ENCODE results near the gene TMEM237. TPM values are rescaled to one million over a fixed set of nuclear protein-coding genes. Genes with fewer than 3 reads are reported as not detected.

The TMEM237 gene
- total RNA-seq, 1 experiment from 2014 or later = 70.4 TPM

DNA sequence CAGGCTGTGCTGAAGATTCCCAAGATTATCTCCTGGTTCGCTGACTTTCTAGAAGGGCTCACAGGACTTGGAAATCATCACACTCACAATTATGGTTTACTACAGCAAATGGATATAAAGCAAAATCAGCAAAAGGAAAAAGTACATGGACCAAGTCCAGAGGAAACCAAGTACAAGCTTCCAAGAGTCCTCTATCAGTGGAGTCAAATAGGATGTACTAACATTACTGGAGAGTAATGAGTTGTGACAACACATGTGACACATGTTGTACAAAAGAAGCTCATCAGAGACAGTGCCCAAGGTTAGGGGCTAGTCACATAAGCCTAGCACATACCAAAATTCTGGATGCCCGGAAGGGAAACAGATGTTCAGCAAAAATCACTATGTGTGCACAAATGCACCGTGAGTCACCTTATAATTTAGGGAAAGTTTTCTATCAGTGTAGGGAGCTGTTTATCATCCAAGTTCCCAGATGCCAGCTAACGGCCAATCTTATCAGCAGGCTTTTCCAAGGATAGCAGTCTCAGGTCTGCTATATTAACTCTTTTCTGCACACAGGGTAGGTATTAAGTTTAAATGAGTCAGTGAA is 9.5 kb downstream of the TMEM237 start:
- Histone ChIP-seq H3K27me3 (replicated peaks; ENCODE audit: insufficient read depth, low read depth, low read length, poor library complexity) (no peaks in the 10 kb centered on the region), H3K4me3 (ENCODE audit: low read depth, low read length, poor library complexity, severe bottlenecking) (no peak overlapping the region), H3K9me3 (ENCODE audit: low read depth, low read length, poor library complexity, severe bottlenecking) (no peaks in the 10 kb centered on the region), H3K36me3 (ENCODE audit: insufficient read depth, low read length, poor library complexity, severe bottlenecking) (peaks cover 59% of the 10 kb centered on the region), H3K27ac (ENCODE audit: low read depth, low read length, poor library complexity, severe bottlenecking) (no peak overlapping the region), H3K4me1 (ENCODE audit: insufficient read depth, low read length, poor library complexity, severe bottlenecking) (no peaks in the 10 kb centered on the region)
- TF ChIP-seq, protein P1, sequence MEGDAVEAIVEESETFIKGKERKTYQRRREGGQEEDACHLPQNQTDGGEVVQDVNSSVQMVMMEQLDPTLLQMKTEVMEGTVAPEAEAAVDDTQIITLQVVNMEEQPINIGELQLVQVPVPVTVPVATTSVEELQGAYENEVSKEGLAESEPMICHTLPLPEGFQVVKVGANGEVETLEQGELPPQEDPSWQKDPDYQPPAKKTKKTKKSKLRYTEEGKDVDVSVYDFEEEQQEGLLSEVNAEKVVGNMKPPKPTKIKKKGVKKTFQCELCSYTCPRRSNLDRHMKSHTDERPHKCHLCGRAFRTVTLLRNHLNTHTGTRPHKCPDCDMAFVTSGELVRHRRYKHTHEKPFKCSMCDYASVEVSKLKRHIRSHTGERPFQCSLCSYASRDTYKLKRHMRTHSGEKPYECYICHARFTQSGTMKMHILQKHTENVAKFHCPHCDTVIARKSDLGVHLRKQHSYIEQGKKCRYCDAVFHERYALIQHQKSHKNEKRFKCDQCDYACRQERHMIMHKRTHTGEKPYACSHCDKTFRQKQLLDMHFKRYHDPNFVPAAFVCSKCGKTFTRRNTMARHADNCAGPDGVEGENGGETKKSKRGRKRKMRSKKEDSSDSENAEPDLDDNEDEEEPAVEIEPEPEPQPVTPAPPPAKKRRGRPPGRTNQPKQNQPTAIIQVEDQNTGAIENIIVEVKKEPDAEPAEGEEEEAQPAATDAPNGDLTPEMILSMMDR (conservative IDR thresholded peaks at IDR 0.05; ENCODE audit: low read depth, low read length) = no peak
- TF ChIP-seq EZH2 (IDR thresholded peaks at IDR 0.05; ENCODE audit: borderline replicate concordance, low read depth, low read length, poor library complexity, severe bottlenecking) = no peak
- ChIA-PET CTCF (no interaction called here), POLR2A (ENCODE audit: low non-redundant PET) (no interaction called here)
- DNase-seq (ENCODE audit: low spot score) = no peak
- intact Hi-C loops (cut with micrococcal nuclease; ENCODE audit: unreplicated experiment) = no loop called here
- no TSS peak for BruUV-seq (replicated peaks)

DNA sequence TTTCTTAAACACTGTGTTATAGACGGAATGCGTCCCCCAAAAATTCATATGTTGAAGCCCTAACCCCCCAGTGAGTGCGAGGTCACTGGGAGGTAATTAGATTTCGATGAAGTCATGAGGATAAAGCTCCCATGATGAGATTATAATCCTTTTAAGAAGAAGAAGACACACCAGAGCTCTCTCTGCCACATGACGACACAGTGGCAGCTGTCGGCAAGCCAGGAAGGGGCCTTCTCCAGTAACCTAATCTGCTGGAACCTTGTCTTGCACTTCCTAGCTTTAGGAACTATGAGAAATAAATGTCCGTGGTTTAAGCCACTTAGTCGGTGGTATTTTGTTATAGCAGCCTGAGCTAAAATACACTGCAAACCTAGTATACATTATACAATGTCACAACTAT is 12.3 kb downstream of the TMEM237 start:
- no peak for DNase-seq (ENCODE audit: low spot score)
- Histone ChIP-seq H3K27ac (ENCODE audit: low read depth, low read length, poor library complexity, severe bottlenecking) (peak overlapping the region; percentile 20), H3K36me3 (ENCODE audit: insufficient read depth, low read length, poor library complexity, severe bottlenecking) (peaks cover 68% of the 10 kb centered on the region), H3K27me3 (replicated peaks; ENCODE audit: insufficient read depth, low read depth, low read length, poor library complexity) (no peaks in the 10 kb centered on the region), H3K9me3 (ENCODE audit: low read depth, low read length, poor library complexity, severe bottlenecking) (no peaks in the 10 kb centered on the region), H3K4me1 (ENCODE audit: insufficient read depth, low read length, poor library complexity, severe bottlenecking) (no peaks in the 10 kb centered on the region), H3K4me3 (ENCODE audit: low read depth, low read length, poor library complexity, severe bottlenecking) (no peak overlapping the region)
- intact Hi-C loops (cut with micrococcal nuclease; ENCODE audit: unreplicated experiment) = no loop called here
- no peak for TF ChIP-seq EZH2 (IDR thresholded peaks at IDR 0.05; ENCODE audit: borderline replicate concordance, low read depth, low read length, poor library complexity, severe bottlenecking)
- TF ChIP-seq, protein P1 (conservative IDR thresholded peaks at IDR 0.05; ENCODE audit: low read depth, low read length) = no peak
- no TSS peak for BruUV-seq (replicated peaks)
- CTCF ChIA-PET = no interaction called here
- POLR2A ChIA-PET (ENCODE audit: low non-redundant PET) = no interaction called here

DNA sequence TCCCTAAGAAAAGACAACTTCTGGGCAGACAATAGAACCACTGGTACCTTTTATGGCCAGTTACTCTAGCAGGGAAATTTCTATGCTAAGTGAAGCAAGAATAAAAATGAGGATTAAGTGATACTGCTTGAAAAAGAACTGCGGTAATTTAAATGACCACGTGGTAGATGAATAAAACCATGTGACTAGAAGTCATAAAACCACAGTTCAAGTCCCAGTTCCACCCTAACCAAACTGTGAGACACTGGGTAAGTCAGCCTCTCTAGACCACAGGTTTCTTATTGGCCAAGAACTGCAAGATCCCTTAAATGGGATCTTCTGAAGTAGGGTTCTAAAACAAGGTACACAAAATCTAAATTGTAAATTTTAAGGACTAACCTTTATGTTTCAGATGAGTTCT is 12.7 kb downstream of the TMEM237 start:
- POLR2A ChIA-PET (ENCODE audit: low non-redundant PET) = no interaction called here

More for the DNA sequence above, 12.7 kb downstream of the TMEM237 start:
- Histone ChIP-seq H3K27ac (ENCODE audit: low read depth, low read length, poor library complexity, severe bottlenecking) (peak overlapping the region; percentile 20), H3K27me3 (replicated peaks; ENCODE audit: insufficient read depth, low read depth, low read length, poor library complexity) (no peaks in the 10 kb centered on the region), H3K36me3 (ENCODE audit: insufficient read depth, low read length, poor library complexity, severe bottlenecking) (peaks cover 67% of the 10 kb centered on the region), H3K4me1 (ENCODE audit: insufficient read depth, low read length, poor library complexity, severe bottlenecking) (no peaks in the 10 kb centered on the region), H3K4me3 (ENCODE audit: low read depth, low read length, poor library complexity, severe bottlenecking) (no peak overlapping the region), H3K9me3 (ENCODE audit: low read depth, low read length, poor library complexity, severe bottlenecking) (no peaks in the 10 kb centered on the region)
- intact Hi-C loops (cut with micrococcal nuclease; ENCODE audit: unreplicated experiment) = no loop called here
- DNase-seq (ENCODE audit: low spot score) = no peak
- CTCF ChIA-PET = no interaction called here
- TF ChIP-seq, protein P1 (conservative IDR thresholded peaks at IDR 0.05; ENCODE audit: low read depth, low read length) = no peak
- no peak for TF ChIP-seq EZH2 (IDR thresholded peaks at IDR 0.05; ENCODE audit: borderline replicate concordance, low read depth, low read length, poor library complexity, severe bottlenecking)
- no TSS peak for BruUV-seq (replicated peaks)

All from A673 (cell line).